Right renal cortex interstitium (tissue), 3 donors: ENCODE results near the gene DPY19L2. TPM values are rescaled to one million over a fixed set of nuclear protein-coding genes. Genes with fewer than 3 reads are reported as not detected.
"Not testable (repeated sequence)": the region's sequence is repeated elsewhere in the genome, so short reads cannot be mapped to it uniquely, and the experiment has no call there.

Experiments
- DNase-seq, 3 donors: peaks; one replicate each; pipeline ENCODE4 v3.0.0-alpha.2; 2013; ENCODE audit warnings: low read depth in 3 of 3, low spot score in 2 of 3
- polyA plus RNA-seq, 3 donors: library from polyadenylated mRNA; unstranded; fragments of 120-200 nt; gene quantifications; one replicate each; pipeline ENCODE4 v1.2.1, GENCODE V29; 2013; ENCODE audit not compliant: insufficient read length in 3 of 3

The DPY19L2 gene
- polyA plus RNA-seq, 3 donors = 30.3 to 39.0 (median 31.4) TPM

DNA sequence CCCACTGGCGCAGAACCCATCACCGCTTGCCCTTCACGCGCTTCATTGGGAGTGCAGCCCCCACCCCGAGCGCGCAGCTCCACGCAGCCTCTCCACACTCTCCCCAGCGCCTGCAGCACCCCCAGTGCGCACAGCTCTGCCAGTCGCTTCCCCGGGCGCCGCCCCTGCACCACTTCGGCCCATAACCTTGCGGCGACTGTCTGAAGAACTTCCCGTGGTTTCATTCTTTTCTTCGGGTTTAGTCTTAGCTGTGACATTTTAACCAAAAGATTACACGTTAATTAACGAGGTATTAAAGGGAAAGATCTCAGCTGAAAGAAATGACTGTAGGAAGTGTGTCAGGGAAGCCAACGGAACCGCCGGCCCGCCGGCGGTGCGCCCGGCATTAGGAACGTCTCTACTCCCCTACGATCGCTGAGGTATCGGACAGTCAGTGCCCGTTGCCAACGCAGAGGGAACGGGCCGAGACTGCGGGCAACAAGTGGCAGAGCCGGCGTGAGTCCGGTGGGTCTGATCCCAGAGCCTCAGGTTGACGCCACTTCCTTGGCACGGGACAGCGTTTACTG lies 590 bp upstream of the DPY19L2 start:
- not testable (repeated sequence) for DNase-seq

DNA sequence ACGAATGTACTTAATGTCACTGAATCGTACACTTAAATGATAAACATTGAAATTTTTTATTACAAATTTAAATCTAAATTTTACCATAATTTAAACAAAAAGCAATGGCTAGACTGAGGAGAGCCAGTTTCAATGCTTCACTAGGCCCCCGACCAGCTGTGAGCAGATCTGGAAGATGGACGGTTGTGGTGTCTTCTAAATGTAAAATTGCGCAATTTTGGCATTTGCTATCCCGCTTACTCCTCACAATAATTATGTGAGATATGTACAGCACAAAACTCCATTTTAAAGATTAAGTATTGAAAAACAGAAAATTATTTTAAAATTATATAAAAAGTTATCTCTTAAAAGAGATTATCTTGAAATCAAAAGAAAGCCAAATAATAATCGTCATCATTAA lies 5.3 kb downstream of the DPY19L2 start:
- not testable (repeated sequence) for DNase-seq

DNA sequence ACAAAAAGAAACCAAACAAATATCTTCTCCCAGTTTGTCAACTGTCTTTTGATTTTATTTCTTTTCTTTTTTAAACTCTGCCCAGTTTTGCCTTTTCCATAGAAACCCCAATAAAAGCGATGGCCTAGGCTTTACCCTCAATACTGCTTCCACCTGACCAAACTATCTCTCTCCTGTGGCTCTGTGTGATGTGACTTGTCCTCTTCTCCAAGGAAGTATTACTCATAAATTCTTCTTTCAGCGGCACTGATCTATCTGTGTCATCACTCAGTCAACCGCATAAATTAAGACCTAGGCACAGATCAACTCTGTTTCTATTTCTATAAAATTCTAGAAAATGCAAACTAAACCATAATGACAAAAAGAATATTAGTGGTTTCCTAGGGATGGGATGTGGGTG lies 9.8 kb downstream of the DPY19L2 start:
- not testable (repeated sequence) for DNase-seq

DNA sequence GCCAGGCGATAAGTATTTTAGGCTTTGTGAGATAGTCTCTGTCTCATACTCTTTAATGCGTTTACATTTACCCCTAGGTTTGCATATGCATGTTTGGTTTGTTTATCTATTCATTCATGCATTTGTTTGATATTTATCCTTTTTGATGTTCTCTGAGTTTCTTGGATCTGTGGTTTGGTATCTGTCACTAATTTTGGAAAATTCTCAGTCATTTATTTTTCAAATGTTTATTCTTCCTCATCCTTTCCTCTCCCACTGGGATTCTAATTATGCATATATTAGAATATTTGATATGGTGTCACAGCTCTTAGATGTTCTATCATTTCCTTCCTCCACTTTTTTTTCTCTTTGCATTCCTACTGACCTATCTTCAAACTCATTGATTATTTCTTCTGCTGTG lies 11.9 kb downstream of the DPY19L2 start:
- not testable (repeated sequence) for DNase-seq

DNA sequence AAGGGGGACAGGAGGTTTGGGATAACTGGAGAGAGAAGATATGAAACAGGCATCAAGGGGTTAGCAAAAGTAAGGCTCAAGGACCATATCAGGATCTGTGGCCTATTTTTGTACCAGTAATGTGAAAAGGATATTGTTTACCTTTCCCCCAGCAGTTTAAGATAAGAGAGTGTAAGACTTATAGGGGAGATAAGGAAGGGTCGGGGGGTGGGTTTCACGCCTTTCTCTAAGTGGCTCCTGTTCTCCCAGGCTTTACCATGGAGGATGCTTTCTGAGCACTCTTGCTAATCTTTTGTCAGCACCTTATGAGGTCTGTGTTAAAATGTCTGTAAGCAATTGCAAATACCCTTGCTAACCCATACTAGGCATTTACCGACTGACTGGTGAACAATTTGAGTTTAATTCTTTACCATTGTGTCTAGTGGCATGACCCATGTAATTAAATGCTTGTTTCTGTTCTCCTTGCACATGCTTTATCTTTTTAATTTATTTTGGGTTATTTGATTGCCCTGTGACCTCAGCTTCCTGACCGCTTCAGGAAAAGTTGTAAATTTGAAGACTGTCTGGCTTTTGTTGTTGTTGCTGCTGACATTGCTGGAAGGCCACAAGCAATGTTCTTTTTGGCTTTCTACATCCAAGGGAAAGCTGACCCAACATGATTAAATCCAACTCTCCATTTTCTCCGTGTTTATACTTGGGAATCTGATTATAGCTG lies 12.6 kb downstream of the DPY19L2 start:
- DNase-seq = not testable (repeated sequence)

DNA sequence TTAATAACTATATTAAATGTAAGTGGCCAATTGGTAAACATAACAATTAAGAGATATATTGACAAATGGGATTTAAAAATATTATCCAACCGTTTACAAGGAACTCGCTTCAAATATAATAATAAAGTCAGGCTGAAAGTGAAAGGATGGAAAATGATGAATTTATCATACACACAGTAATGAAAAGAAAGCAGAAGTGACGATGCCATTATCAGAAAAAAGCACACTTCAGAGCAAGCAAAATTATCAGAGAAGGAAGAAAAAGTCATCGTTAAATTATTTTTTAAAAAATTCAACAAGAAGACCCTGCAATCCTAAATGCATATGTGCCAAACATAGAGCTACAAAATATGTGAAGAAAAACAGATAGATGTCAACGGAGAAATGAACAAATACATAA lies 13.8 kb downstream of the DPY19L2 start:
- not testable (repeated sequence) for DNase-seq

DNA sequence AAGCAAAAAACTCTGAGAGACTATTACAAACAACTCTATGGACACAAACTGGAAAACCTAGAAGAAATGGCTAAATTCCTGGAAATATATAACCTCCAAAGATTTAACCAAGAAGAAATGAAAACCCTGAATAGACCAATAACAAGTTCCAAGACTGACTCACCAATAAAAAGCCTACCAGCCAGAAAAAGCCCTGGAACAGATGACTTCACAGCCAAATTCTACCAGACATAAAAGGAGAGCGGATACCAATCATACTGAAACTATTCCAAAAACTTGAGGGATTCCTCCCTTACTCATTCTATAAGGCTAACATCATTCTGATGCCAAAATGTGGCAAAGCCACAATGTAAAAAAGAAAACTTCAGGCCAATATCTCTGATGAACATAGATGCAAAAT lies 18.8 kb downstream of the DPY19L2 start:
- not testable (repeated sequence) for DNase-seq

DNA sequence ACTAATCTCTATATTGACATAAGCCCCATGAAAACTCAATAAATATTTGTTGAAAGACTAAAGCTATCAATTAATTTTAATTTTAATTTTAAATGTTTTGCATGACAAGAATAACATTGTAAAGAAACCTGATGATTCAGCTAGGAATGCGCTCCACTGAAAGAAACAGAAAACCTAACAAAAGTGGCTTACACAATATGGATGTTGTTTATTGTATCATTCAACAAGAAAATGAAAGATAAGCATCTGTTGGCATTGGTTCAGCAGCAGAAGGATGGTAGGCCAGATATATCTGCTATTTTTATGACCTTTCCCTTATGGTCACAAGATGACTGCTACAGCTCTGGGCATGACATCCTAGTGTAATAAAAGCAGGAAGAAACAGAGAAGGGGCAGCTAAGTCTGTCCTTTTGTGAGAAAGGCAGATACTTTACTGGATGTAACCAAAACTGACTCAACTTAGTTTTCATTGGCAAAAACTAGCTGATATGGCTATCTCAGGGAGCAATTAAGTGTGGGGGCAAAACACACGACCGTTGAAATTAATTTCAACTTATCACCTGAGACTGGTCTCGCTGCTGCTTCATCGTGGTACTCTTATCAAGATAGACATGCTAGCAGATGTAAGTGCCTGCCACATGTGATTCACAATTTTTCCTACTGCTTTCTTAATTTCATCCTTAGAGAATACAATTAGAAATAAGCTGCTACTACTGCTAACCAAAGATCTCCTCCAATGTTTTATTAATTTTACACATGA lies 24.7 kb downstream of the DPY19L2 start:
- not testable (repeated sequence) for DNase-seq

DNA sequence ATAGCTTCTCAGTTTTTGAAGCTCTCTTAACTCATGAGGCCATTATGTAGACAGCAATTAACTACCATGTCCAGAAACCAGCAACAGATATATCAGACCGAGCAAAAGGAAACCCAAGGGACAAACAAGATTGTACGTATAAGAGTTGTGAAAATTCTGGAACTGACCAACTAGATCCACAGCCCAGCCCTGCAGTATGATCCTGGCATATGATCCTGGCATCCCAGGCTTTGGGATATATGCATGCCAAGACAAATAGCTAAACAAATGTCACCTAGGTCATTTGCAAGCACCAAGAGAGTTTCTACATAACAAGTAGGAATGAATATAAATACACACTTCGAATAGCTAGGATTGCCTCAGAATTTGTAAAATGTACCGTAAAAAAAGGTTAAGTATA lies 44.0 kb downstream of the DPY19L2 start:
- DNase-seq = not testable (repeated sequence)

DNA sequence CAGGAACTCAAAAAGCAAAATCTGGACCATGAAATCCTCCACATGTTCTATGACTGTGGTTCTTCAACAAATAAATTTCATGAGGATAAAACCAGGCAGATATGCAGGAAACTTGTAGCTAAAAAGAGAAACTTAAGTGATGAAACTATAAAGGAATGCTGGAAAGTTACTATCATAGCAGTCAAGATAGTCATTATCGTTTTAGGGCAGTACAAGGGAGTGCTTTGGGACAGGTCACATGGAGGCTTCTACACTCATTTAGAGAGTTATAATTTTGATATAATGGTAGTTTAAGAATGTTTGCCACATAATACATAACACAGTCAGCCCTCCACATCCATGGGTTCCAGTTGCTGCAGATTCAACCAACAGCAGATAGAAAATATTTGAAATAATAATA lies 52.7 kb downstream of the DPY19L2 start:
- not testable (repeated sequence) for DNase-seq

DNA sequence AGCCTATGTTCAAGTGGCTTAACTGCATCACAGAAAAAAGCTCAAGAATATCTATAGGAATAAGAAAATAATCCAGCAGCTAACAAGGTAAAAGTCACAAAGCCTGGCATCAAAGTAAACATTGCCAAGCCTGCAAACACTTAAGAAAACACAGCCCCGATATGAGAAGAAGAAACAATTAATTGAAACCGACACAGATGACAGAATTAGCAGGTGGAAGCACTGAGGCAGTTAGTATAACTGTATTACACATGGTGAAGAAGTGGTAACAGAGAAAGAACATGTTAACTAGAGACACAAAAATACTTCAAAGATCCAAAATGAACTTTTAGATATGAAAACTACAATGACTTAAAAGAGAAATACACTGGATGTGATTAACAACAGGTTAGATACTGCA lies 57.0 kb downstream of the DPY19L2 start:
- not testable (repeated sequence) for DNase-seq

DNA sequence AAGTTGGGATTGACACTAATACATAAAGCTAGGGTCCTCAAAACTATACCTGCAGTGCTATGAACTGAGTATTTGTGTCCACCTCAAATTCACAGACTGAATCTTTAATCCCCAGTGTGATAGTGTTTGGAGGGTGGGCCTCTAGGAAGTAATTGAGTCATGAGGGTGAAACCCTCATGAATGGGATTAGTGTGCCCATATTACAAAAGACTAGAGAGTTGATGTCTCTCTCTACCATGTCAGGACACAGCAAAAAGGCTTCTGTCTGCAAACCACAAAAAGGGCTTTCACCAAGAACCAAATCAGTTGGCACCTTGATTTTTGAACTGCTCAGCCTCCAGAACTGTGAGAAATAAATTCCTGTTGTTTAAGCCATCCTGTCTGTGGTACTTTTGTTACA lies 59.0 kb downstream of the DPY19L2 start:
- not testable (repeated sequence) for DNase-seq

DNA sequence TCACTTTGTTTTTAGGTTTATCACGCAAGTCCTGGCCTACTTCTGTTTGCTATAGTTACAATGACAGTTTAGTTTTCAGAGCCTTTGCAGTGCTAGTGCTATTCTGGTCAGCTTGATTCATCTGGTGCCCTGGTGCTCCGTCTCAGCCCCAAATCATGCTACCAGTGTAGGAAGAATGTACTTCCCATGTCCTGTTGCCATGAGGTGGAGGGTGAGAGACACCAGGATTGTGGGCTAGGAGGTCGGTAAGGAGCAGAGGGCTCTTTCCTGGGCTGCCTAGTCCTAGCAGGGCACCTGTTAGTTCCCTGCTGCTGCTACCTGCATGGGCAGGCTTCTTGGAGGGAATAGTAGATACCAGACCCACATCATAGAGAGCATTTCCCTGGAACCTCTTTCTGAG lies 63.3 kb downstream of the DPY19L2 start:
- not testable (repeated sequence) for DNase-seq

DNA sequence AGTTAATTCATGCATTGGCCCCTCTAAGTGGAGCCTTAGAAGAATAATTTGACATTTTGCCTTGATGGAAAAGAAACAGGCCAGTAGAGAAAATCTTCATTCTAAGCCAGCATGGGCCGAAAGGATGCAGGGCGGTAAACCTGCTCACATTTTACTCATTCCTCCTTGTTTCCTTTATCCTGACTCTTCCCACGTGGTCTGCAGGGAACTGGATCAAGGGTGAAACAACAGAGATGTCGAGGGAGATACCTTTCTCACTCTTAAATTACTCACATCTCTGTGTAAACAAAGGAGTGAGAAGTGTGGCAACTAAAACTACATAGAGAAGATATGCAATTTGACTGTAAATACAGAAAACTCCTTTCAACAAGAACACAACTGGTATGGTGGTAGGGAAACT lies 73.5 kb downstream of the DPY19L2 start:
- DNase-seq = not testable (repeated sequence)

DNA sequence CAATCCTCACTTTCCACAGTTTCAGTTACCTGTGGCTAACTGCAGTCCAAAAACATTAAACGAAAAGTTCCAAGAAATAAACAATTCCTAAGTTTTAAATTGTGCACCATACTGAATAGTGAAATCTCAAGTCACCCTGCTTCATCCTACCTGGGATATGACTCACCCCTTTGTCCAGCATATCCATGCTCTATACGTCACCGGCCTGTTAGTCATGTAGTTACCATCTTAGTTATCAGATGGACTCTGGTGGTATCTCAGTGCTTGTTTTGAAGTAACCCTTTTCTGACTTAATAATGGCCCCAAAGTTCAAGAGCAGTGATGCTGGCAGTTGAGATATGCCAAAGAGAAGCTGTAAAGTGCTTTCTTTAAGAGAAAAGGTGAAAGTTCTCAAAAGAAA lies 83.9 kb downstream of the DPY19L2 start:
- DNase-seq = not testable (repeated sequence)

DNA sequence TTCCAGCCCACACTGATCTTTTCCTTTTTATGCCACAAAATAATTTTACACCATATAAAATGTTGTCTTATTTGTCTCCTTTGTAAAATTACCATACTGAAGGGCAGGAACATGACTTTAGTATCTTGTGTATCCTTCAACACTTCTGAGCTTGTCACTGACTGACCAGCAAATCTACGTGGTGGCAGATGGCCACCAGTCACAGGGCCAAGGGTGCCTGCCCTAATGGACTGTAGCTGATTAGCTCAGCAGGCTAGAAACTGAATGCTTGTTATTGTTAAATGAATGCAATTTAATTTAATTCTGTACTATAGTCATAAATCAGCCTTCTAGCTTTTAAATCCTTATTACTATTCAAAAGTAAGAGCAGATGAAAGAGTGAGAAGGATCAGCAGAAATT lies 85.0 kb downstream of the DPY19L2 start:
- not testable (repeated sequence) for DNase-seq

DNA sequence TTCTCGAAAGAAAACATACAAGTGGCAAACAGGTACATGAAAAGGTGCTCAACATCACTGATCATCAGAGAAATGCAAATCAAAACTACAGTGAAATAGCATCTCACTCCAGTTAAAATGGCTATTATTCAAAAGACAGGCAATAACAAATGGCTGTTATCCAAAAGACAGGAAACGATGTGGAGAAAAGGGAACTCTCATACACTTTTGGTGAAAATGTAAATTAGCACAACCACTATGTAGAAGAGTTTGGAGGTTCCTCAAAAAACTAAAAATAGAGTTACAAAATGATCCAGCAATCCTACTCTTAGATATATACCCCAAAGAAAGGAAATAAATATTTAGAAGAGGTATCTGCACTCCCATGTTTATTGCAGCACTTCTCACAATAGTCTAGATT lies 90.7 kb downstream of the DPY19L2 start:
- not testable (repeated sequence) for DNase-seq

DNA sequence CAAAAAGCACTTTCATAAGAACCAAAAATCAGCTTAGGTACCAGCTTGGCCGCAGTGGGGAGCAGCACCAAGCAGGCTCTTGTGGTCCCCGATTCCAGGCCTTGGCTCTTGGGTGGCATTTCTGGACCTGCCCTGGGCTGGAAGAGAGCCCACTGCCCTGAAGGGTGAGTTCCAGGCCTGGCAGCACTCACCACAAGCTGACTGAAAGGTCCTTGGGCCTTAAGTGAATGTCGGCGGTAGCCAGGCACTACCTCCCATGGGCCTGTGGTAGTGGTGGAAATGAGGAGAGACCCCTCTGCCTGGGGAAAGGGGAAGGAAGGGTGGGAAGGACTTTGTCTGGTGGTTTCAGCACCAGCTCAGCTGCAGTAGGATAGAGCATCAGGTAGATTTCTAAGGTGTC lies 96.3 kb downstream of the DPY19L2 start:
- DNase-seq = not testable (repeated sequence)

DNA sequence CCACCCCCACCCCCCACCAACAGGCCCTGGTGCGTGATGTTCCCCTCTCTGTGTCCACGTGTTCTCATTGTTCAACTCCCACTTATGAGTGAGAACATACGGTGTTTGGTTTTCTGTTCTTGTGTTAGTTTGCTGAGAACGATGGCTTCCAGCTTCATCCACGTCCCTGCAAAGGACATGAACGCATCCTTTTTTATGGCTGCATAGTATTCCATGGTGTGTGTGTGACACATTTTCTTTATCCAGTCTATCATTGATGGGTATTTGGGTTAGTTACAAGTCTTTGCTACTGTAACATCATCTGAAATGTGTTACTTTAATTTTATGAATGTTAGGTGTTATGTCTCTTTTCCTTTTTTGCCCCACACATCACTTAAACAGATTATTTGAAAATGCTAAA lies 109.8 kb downstream of the DPY19L2 start:
- DNase-seq = not testable (repeated sequence)

DNA sequence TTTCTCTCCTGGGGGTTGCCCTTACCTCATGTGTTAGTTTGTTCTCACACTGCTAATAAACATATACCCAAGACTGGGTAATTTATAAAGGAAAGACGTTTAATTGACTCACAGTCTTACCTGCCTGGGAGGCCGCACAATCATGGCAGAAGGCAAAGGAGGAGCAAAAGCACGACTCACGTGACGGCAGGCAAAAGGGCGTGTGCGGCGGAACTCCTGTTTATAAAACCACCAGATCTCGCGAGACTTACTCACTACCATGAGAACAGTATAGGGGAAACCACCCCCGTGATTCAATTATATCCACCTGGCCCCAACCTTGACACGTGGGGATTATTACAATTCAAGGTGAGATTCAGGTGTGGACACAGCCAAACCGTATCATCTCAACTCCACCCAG lies 116.9 kb downstream of the DPY19L2 start:
- DNase-seq = not testable (repeated sequence)

DNA sequence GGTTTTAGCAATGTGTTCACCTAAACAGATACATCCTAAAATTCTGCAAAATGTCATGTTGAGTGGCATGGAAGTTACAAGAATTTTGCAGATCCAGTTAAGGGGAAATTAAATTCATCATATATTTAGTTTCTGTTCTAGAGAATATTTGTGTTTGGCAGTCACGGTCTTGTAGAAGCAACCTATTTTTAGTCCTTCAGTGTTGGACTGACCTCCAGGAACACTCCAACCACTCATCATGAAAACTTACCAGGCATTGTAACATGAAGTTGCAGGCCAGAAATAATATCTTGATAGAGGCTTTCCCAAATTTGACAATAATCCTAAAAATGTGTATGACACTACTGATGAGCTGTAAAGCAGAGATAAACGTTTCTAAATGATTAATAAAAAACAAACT lies 119.3 kb downstream of the DPY19L2 start:
- not testable (repeated sequence) for DNase-seq
